Endothelial cell of umbilical vein (primary cell): ENCODE measurements around the gene SETBP1. TPM values are rescaled to one million over a fixed set of nuclear protein-coding genes. Genes with fewer than 3 reads are reported as not detected.

Experiments
- BruUV-seq: library from RNA; stranded (reverse); fragments of 400-500 nt; replicated peaks from 2 replicates; lab custom pipeline; 2021; lab: Mats Ljungman, UMichigan
- CTCF ChIA-PET: fragments of 300-600, 350-600 bp; sonication (Branson Sonifier 250); formaldehyde crosslinking; loops from one replicate; lab custom pipeline; 2021; ENCODE audit warnings: antibody characterized with exemption, inconsistent platforms; lab: Charles Lee
- POLR2A ChIA-PET: fragments of 300-600, 350-600 bp; sonication (Branson Sonifier 250); formaldehyde crosslinking; loops from one replicate; lab custom pipeline; 2021; ENCODE audit warnings: antibody characterized with exemption, inconsistent platforms; lab: Charles Lee
- DNase-seq: peaks from one replicate; pipeline ENCODE4 v3.0.0-alpha.2; 2011; ENCODE audit warnings: low read depth, low spot score
- FAIRE-seq: peaks from 2 replicates; lab custom pipeline; 2011; peaks lifted over from hg19 to GRCh38; lab: Jason Lieb, UNC
- H2AFZ ChIP-seq: 2 replicates; pipeline ENCODE4 v1.6.0; 2012; ENCODE audit warnings: low read depth, low read length, control low read depth, inconsistent platforms
- H3K27ac ChIP-seq: 2 replicates; pipeline ENCODE4 v1.5.1; 2011; ENCODE audit warnings: low read depth, mild to moderate bottlenecking, control low read depth, low read length, moderate library complexity; ENCODE audit not compliant: insufficient read depth
- H3K27me3 ChIP-seq, 2 experiments: 2 replicates each; pipeline versions ENCODE4 v1.6.0 to v1.6.1; 2011; ENCODE audit warnings: low read length in 2 of 2, mixed read lengths in 1 of 2; ENCODE audit not compliant: control insufficient read depth in 2 of 2, insufficient read depth in 2 of 2
- H3K36me3 ChIP-seq, 2 experiments: 2 replicates in 1 of 2; 3 replicates in 1 of 2; pipeline ENCODE4 v1.5.1; 2011; ENCODE audit warnings: low read length in 2 of 2, mild to moderate bottlenecking in 1 of 2, moderate library complexity in 1 of 2; ENCODE audit not compliant: control insufficient read depth in 2 of 2, insufficient read depth in 2 of 2; ENCODE audit errors: extremely low read depth in 1 of 2
- H3K4me1 ChIP-seq: 3 replicates; pipeline ENCODE4 v1.5.1; 2011; ENCODE audit warnings: mild to moderate bottlenecking, low read length; ENCODE audit not compliant: control insufficient read depth, insufficient read depth; ENCODE audit errors: extremely low read depth
- H3K4me2 ChIP-seq: 2 replicates; pipeline ENCODE4 v1.6.1; 2011; ENCODE audit warnings: low read length, control low read depth, mixed read lengths; ENCODE audit not compliant: insufficient read depth
- H3K4me3 ChIP-seq, 3 experiments: fragments of 200-600 bp in 1 of 3; sonication (generic), shearing (Covaris generic) in 1 of 3; replicated peaks in 1 of 3; 2 replicates each; pipeline ENCODE4 v1.5.1; 2011 to 2016; ENCODE audit warnings: control low read depth in 3 of 3, low read length in 3 of 3, mild to moderate bottlenecking in 2 of 3, inconsistent platforms in 1 of 3, low read depth in 1 of 3, moderate library complexity in 1 of 3; ENCODE audit not compliant: insufficient read depth in 1 of 3
- H3K79me2 ChIP-seq: 2 replicates; pipeline ENCODE4 v1.6.0; 2012; ENCODE audit warnings: low read length, inconsistent platforms; ENCODE audit not compliant: control insufficient read depth, insufficient read depth
- H3K9ac ChIP-seq: replicated peaks from 2 replicates; pipeline ENCODE3; 2011; ENCODE audit warnings: low read length, control low read depth; ENCODE audit not compliant: insufficient read depth; ENCODE audit errors: extremely low read depth
- H3K9me1 ChIP-seq: replicated peaks from 3 replicates; pipeline ENCODE4 v1.6.0; 2011; ENCODE audit warnings: mild to moderate bottlenecking, low read length; ENCODE audit not compliant: control insufficient read depth, insufficient read depth; ENCODE audit errors: extremely low read depth
- H3K9me3 ChIP-seq: replicated peaks from 2 replicates; pipeline ENCODE4 v1.5.1; 2012; ENCODE audit warnings: low read length, inconsistent platforms; ENCODE audit not compliant: control insufficient read depth, insufficient read depth
- H4K20me1 ChIP-seq: replicated peaks from 2 replicates; pipeline ENCODE3; 2011; ENCODE audit warnings: mild to moderate bottlenecking, low read length; ENCODE audit not compliant: control insufficient read depth, insufficient read depth; ENCODE audit errors: extremely low read depth
- CTCF ChIP-seq, 2 donors: IDR thresholded peaks; 1 replicate in 1 of 2; 2 replicates in 1 of 2; pipeline ENCODE4 v1.5.1; 2011; ENCODE audit warnings: low read length in 2 of 2, mild to moderate bottlenecking in 2 of 2, moderate library complexity in 2 of 2, control low read depth in 1 of 2, inconsistent platforms in 1 of 2, low read depth in 1 of 2; ENCODE audit not compliant: insufficient read depth in 1 of 2; ENCODE audit errors: extremely low read depth in 1 of 2
- EZH2 ChIP-seq: IDR thresholded peaks from 2 replicates; pipeline ENCODE4 v1.6.1; 2012; ENCODE audit warnings: borderline replicate concordance, low read depth, mild to moderate bottlenecking, moderate library complexity, low read length, inconsistent platforms; ENCODE audit not compliant: severe bottlenecking
- FOS ChIP-seq: IDR thresholded peaks from 2 replicates; pipeline ENCODE4 v1.6.1; 2011; ENCODE audit warnings: mild to moderate bottlenecking, low read length, moderate library complexity, borderline replicate concordance; ENCODE audit not compliant: insufficient read depth
- GATA2 ChIP-seq: IDR thresholded peaks from 2 replicates; pipeline ENCODE4 v1.7.0; 2011; ENCODE audit warnings: low read depth, mild to moderate bottlenecking, moderate library complexity, mixed read lengths, low read length; ENCODE audit not compliant: insufficient read length, insufficient read depth
- JUN ChIP-seq: IDR thresholded peaks from 2 replicates; pipeline ENCODE4 v1.6.1; 2011; ENCODE audit warnings: borderline replicate concordance, low read depth; ENCODE audit not compliant: insufficient read length, insufficient read depth
- MYC ChIP-seq: IDR thresholded peaks from one replicate; pipeline ENCODE4 v1.6.1; 2011; ENCODE audit warnings: mild to moderate bottlenecking, low read depth, low read length
- POLR2A ChIP-seq: IDR thresholded peaks from 2 replicates; pipeline ENCODE4 v1.6.1; 2012; ENCODE audit warnings: low read depth, mild to moderate bottlenecking, control low read depth, low read length
- POLR2AphosphoS5 ChIP-seq: IDR thresholded peaks from 2 replicates; pipeline ENCODE4 v1.6.1; 2012; ENCODE audit warnings: low read depth, mild to moderate bottlenecking, control low read depth, low read length, moderate library complexity; ENCODE audit not compliant: insufficient read depth
- dilution Hi-C: fragments of 300-500 bp; cut with MboI; formaldehyde crosslinking; loops from one replicate; pipeline ENCODE4 v1.15.0; 2019; ENCODE audit warnings: low sequenced_read_pairs; ENCODE audit not compliant: extremely low pct_ligation_motif_present
- intact Hi-C: fragments of 100-400 bp; cut with micrococcal nuclease; formaldehyde crosslinking; loops from one replicate; pipeline ENCODE4 v1.10.0; 2022
- polyA plus RNA-seq, 4 experiments: library from polyadenylated mRNA; depleted of rRNA in 3 of 4; stranded (reverse) in 3 of 4; unstranded in 1 of 4; fragments of >200 nt; gene quantifications; 2 replicates each; pipeline versions ENCODE4 v1.2.1 to v1.2.3, GENCODE V29; 2011 to 2012; ENCODE audit warnings: missing spikeins in 1 of 4
- total RNA-seq: library from RNA; stranded (reverse); gene quantifications from 2 replicates; pipeline ENCODE4 v1.2.3, GENCODE V29; 2021
- TF ChIP-seq, protein P1 (sequence below): IDR thresholded peaks from 2 replicates; pipeline ENCODE4 v1.6.1; 2011; ENCODE audit not compliant: insufficient read depth, insufficient read length

The SETBP1 gene
- total and polyA plus RNA-seq, 2 donors (not counting 3 experiments of a cell fraction or from before 2014, with no cell fraction given), result 0.76 to 3.1 TPM

DNA sequence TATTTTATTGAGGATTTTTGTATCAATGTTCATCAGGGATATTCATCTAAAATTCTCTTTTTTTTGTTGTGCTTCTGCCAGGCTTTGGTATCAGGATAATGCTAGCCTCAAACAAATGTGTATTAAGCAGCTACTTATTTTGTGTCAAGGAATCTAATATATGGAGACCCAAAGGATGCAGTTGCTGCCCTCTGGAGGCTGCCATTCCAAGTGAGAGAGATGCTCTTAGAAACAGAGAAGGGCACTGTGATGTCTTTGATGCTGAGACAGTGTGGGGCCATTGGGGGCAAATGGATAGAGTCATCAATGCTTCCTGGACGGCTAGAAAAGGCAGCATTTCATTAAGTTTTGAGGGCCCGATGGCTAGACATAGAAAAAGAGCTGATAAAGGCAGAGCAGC is 292.6 kb downstream of the SETBP1 start:
- H3K9ac ChIP-seq, result no peak overlapping the region
- intact Hi-C loops, result no loop called here
- POLR2A ChIA-PET, result no interaction called here

More for the DNA sequence above, 292.6 kb downstream of the SETBP1 start:
- no peaks in the 10 kb centered on the region for H3K4me1 ChIP-seq
- no peak overlapping the region for H3K4me2 ChIP-seq
- no peaks in the 10 kb centered on the region for H3K9me1 ChIP-seq
- BruUV-seq, result no TSS peak
- no peak for TF ChIP-seq CTCF (IDR thresholded peaks at IDR 0.05; ENCODE audit: extremely low read depth in 1 of 2, insufficient read depth in 1 of 2, low read depth in 1 of 2, low read length in 2 of 2)
- no peak for TF ChIP-seq EZH2
- TF ChIP-seq, protein P1, sequence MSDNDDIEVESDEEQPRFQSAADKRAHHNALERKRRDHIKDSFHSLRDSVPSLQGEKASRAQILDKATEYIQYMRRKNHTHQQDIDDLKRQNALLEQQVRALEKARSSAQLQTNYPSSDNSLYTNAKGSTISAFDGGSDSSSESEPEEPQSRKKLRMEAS, result no peak
- TF ChIP-seq FOS, result no peak
- TF ChIP-seq JUN, result no peak
- no peak for TF ChIP-seq MYC
- TF ChIP-seq GATA2, result no peak
- TF ChIP-seq POLR2A, result no peak
- no peak for TF ChIP-seq POLR2AphosphoS5
- CTCF ChIA-PET, result interaction anchor here (0.5 kb wide), 1 partner anchor 40 kb away, joined by 3 read pairs; no protein-coding TSS in a partner anchor
- H3K27ac ChIP-seq, result no peak overlapping the region
- dilution Hi-C loops, result no loop called here
- no peaks in the 10 kb centered on the region for H3K27me3 ChIP-seq
- DNase-seq (peak; percentile 6), FAIRE-seq (no peak)
- no peak overlapping the region for H2AFZ ChIP-seq
- H3K4me3 ChIP-seq, result no peak overlapping the region
- H3K79me2 ChIP-seq, result no peaks in the 10 kb centered on the region
- no peaks in the 10 kb centered on the region for H4K20me1 ChIP-seq
- H3K36me3 ChIP-seq, result no peaks in the 10 kb centered on the region
- H3K9me3 ChIP-seq, result no peaks in the 10 kb centered on the region
